GOT3 (cell line): Measurements from ENCODE around the gene SLC31A2.

Experiments used
- DNase-seq: peaks from one replicate; lab custom pipeline; 2025; ENCODE audit warnings: mixed read lengths; lab: John Stamatoyannopoulos, UW

The SLC31A2 gene

GRCh38 chr9:113186137-113186755, 35.4 kb downstream of the SLC31A2 start:
- DNase-seq: no peak

DNA sequence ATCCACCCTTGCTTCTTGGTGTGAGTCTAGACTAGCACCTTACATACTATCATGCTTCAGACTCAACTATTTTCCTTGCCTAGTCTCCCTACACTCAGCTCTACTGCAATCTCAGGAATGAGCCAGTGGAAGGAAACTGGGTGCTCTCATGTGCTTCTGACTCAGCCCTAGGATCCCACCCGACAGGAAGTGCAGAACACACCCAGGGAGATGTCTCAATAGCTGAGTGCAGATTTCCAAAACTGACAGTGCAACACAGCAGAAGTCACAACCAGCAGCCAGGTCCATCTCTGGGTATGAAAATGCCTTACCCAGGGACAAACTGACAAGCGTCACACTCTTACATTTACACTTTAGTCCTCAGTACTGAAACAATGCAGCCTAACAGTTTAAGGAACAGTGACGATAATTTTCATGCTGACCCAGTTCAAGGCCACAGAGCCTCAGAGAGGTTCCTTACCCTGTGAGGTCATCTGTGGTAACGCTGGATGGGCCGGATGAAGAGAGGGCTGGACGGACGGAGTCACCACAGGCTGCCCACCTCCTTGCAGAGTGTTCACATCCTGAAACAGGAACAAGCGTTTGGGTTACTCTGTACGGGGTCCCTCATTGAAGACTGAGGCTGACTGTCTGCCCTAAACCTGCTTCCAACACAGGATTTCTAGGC, 37.3 kb downstream of the SLC31A2 start:
- no peak for DNase-seq

GRCh38 chr9:113192455-113192854, 41.6 kb downstream of the SLC31A2 start:
- no peak for DNase-seq

- no peak for DNase-seq
These were observed 49.0 kb downstream of the SLC31A2 start for GRCh38 chr9:113199683-113200329.

GRCh38 chr9:113205432-113205831, 54.6 kb downstream of the SLC31A2 start:
- no peak for DNase-seq

DNA sequence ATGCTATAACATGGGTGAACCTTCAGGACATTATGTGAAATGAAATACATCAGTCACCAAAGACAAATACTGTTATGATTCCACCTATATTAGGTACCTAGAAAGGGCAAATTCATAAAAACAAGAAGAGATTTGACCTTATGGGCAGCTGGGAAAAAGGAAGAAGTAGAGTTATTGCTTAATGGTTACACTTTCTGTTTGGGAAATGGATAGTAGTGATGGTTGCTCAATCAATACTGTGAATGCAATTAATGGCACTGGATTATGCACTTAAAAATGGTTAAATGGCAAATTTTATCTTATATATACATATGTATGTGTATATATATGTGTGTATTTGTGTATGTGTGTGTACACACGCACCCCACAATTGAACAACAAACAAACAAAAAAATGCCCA, 55.1 kb downstream of the SLC31A2 start:
- DNase-seq: no peak

DNA sequence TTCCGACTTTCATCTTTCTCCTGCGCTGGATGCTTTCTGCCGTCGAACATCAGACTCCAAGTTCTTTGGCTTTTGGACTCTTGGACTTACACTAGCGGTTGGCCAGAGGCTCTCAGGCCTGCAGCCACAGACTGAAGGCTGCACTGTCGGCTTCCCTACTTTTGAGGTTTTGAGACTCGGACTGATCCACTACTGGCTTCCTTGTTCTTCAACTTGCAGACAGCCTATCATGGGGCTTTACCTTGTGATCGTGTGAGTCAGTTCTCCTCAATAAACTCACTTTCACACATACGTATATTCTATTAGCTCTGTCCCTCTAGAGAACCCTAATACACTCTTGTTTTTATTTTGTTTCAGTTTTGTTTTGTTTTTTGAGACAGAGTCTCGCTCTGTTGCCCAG, 60.0 kb downstream of the SLC31A2 start:
- DNase-seq: no peak
